Measurements from ENCODE around the gene MEF2B.

GRCh38 chr19:19096641-19097627 lies 73.1 kb downstream of the MEF2B start:
- TF ChIP-seq MXI1 (IDR thresholded peaks at IDR 0.05; ENCODE audit: low read depth, low read length) (no peak), POLR2A (IDR thresholded peaks at IDR 0.05; ENCODE audit: low read depth, low read length) (no peak), ATF3 (IDR thresholded peaks at IDR 0.05; ENCODE audit: borderline replicate concordance, extremely low read depth, low read depth, low read length) (no peak), SMARCA5 (IDR thresholded peaks at IDR 0.05) (no peak), RAD21 (IDR thresholded peaks at IDR 0.05; ENCODE audit: insufficient read depth, low read depth, low read length) (no peak), CTCF (IDR thresholded peaks at IDR 0.05 in 2 of 3, conservative IDR thresholded peaks at IDR 0.05 in 1 of 3; ENCODE audit: control insufficient read depth in 2 of 3, extremely low read depth in 1 of 3, insufficient read depth in 1 of 3, low read depth in 3 of 3, low read length in 3 of 3) (no peak), SMC3 (IDR thresholded peaks at IDR 0.05; ENCODE audit: borderline replicate concordance, low read length) (no peak), USF2 (IDR thresholded peaks at IDR 0.05; ENCODE audit: borderline replicate concordance, low read depth, low read length) (no peak), KDM1A (IDR thresholded peaks at IDR 0.05; ENCODE audit: borderline replicate concordance) (no peak), ZZZ3 (IDR thresholded peaks at IDR 0.05; ENCODE audit: control insufficient read depth, insufficient read length, low read depth) (no peak), NFIC (IDR thresholded peaks at IDR 0.05; ENCODE audit: low read depth, low read length) (no peak)
